Activated CD8-positive, alpha-beta memory T cell treated with anti-CD3 and anti-CD28 coated beads for 4 hours (primary cell): ENCODE results near the gene PUSL1.

Experiments used
- DNase-seq, 2 donors: peaks; one replicate each; pipeline ENCODE4 v3.0.0-alpha.2; 2020; ENCODE audit warnings: low read depth in 2 of 2

The PUSL1 gene

GRCh38 chr1:1354271-1355247 is 46.2 kb downstream of the PUSL1 start:
- DNase-seq, result no peak

GRCh38 chr1:1355416-1355815 is 47.0 kb downstream of the PUSL1 start:
- DNase-seq, result no peak

- DNase-seq, result no peak
These were observed 47.9 kb downstream of the PUSL1 start for GRCh38 chr1:1356166-1356795.

GRCh38 chr1:1356796-1357401 is 48.5 kb downstream of the PUSL1 start:
- DNase-seq, result no peak

- DNase-seq, result no peak
These were observed 49.6 kb downstream of the PUSL1 start for GRCh38 chr1:1357871-1358432.

- DNase-seq, result no peak
These were observed 50.3 kb downstream of the PUSL1 start, which contains the start of gene MXRA8 for GRCh38 chr1:1358433-1359271. TSS of gene MXRA8 (minus strand) at chr1:1358555. CDS start at chr1:1358504, 51 bp downstream.

GRCh38 chr1:1359308-1359663 is 50.9 kb downstream of the PUSL1 start:
- DNase-seq, result no peak

- no peak for DNase-seq
These were observed 51.5 kb downstream of the PUSL1 start for GRCh38 chr1:1359664-1360468.

- DNase-seq, result no peak
These were observed 52.2 kb downstream of the PUSL1 start for GRCh38 chr1:1360506-1361169.
